ENCODE measurements around the gene RNASE4. TPM values are rescaled to one million over a fixed set of nuclear protein-coding genes. Genes with fewer than 3 reads are reported as not detected.

Gene RNASE4
- total RNA-seq, 4 donors from 2014 or later, result 24.7 to 78.9 (median 76.5) TPM

DNA sequence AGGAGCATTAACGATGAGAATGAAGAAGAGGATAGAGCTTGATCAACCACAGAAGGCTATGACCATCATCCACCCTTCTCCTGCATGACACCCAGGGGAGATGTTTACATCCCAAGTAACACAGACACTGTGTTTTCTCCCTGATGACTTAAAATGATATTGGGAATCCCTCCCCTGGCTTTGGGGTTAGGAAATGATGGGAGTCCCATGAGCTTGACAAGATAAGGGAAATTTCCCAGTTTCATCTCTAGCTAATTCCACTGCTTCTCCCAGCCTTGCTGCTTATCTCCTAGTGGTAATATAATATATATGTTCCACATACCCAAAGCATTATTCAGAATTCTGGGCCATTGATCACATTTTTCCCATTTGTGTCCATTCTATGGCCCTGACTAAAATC is 38.9 kb upstream of the RNASE4 start:
- Histone ChIP-seq H3K27me3 (peaks cover 37% of the 10 kb centered on the region), H3K27ac (no peak overlapping the region), H3K4me3 (no peak overlapping the region), H3K9me3 (no peaks in the 10 kb centered on the region), H3K4me1 (no peaks in the 10 kb centered on the region), H3K36me3 (no peaks in the 10 kb centered on the region)
- 86 to 100% methylated on average over 1 of the region's 1 CpG for WGBS, 2 donors (ENCODE audit: low coverage in 1 of 2)
- in situ Hi-C loops (cut with MboI; ENCODE audit: low pct_ligation_motif_present in 1 of 4, low pct_unique_long_range_greater_than_20kb in 1 of 4, low sequenced_read_pairs in 3 of 4) (no loop called here), intact Hi-C loops (cut with DNase I; ENCODE audit: low total_unique reads) (no loop called here)
- DNase-seq, result no peak
- TF ChIP-seq EP300 (IDR thresholded peaks at IDR 0.05; ENCODE audit: low read depth) (no peak), CTCF (IDR thresholded peaks at IDR 0.05) (no peak), POLR2A (IDR thresholded peaks at IDR 0.05) (no peak), POLR2AphosphoS5 (IDR thresholded peaks at IDR 0.05) (no peak)

- H3K27me3 ChIP-seq, result peaks cover 90% of the 10 kb centered on the region
- 4 to 18% methylated on average over 6 to 38 of the region's 39 CpGs for WGBS, 2 donors (ENCODE audit: low coverage in 1 of 2)
- no peak overlapping the region for H3K27ac ChIP-seq
- TF ChIP-seq EP300 (IDR thresholded peaks at IDR 0.05; ENCODE audit: low read depth), result no peak
- no peak for TF ChIP-seq CTCF (IDR thresholded peaks at IDR 0.05)
- no peak for TF ChIP-seq POLR2AphosphoS5 (IDR thresholded peaks at IDR 0.05)
- no peak for TF ChIP-seq POLR2A (IDR thresholded peaks at IDR 0.05)
- no peaks in the 10 kb centered on the region for H3K36me3 ChIP-seq
- no peak overlapping the region for H3K4me3 ChIP-seq
- H3K9me3 ChIP-seq, result no peaks in the 10 kb centered on the region
- intact Hi-C loops (cut with DNase I; ENCODE audit: low total_unique reads) (no loop called here), in situ Hi-C loops (cut with MboI; ENCODE audit: low pct_ligation_motif_present in 1 of 4, low pct_unique_long_range_greater_than_20kb in 1 of 4, low sequenced_read_pairs in 3 of 4) (no loop called here)
- peaks cover 0 to 4% (median 0%) of the 10 kb centered on the region in 4 donors for H3K4me1 ChIP-seq
- DNase-seq, result no peak
Measured at GRCh38 chr14:20652996-20653975, 31.1 kb upstream of the RNASE4 start.

- H3K27me3 ChIP-seq, result peaks cover 89% of the 10 kb centered on the region
- H3K27ac ChIP-seq, result no peak overlapping the region
- no peaks in the 10 kb centered on the region for H3K36me3 ChIP-seq
- no peak for DNase-seq
- H3K9me3 ChIP-seq, result no peaks in the 10 kb centered on the region
- WGBS, 2 donors (ENCODE audit: low coverage in 1 of 2), result 87% methylated on average over 4 of the region's 4 CpGs; no CpG with 5 or more reads in 1 of the 2 donors
- peaks cover 0 to 4% (median 0%) of the 10 kb centered on the region in 4 donors for H3K4me1 ChIP-seq
- intact Hi-C loops (cut with DNase I; ENCODE audit: low total_unique reads) (no loop called here), in situ Hi-C loops (cut with MboI; ENCODE audit: low pct_ligation_motif_present in 1 of 4, low pct_unique_long_range_greater_than_20kb in 1 of 4, low sequenced_read_pairs in 3 of 4) (no loop called here)
- H3K4me3 ChIP-seq, result no peak overlapping the region
- TF ChIP-seq POLR2A (IDR thresholded peaks at IDR 0.05) (no peak), POLR2AphosphoS5 (IDR thresholded peaks at IDR 0.05) (no peak), EP300 (IDR thresholded peaks at IDR 0.05; ENCODE audit: low read depth) (no peak), CTCF (IDR thresholded peaks at IDR 0.05) (no peak)
Measured at GRCh38 chr14:20655851-20656250, 28.5 kb upstream of the RNASE4 start.

DNA sequence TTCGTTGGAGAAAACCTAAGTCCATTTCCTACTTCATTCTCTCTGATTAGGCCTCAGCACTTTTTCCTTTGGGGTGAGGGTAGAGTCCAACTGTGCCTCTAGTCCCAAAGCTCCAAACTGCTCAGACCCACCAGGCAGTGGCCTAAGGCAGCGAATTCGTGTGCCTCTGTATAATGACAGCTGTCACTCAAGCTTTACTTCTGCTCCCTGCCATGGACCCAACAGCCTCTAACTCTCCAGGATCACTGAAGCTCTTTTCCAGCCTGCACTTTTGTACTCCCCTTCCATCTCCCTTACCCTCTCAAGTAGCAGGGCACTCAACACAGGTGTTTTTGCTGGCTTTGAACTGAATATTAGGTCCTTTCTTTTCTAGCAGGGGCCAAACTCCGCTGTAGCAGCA is 28.1 kb upstream of the RNASE4 start:
- Histone ChIP-seq H3K9me3 (no peaks in the 10 kb centered on the region), H3K27ac (no peak overlapping the region), H3K4me3 (no peak overlapping the region), H3K4me1 (peaks cover 0 to 4% (median 0%) of the 10 kb centered on the region in 4 donors), H3K27me3 (peaks cover 86% of the 10 kb centered on the region), H3K36me3 (no peaks in the 10 kb centered on the region)
- TF ChIP-seq CTCF (IDR thresholded peaks at IDR 0.05), result no peak
- no peak for TF ChIP-seq POLR2AphosphoS5 (IDR thresholded peaks at IDR 0.05)
- TF ChIP-seq EP300 (IDR thresholded peaks at IDR 0.05; ENCODE audit: low read depth), result no peak
- TF ChIP-seq POLR2A (IDR thresholded peaks at IDR 0.05), result no peak
- in situ Hi-C loops (cut with MboI; ENCODE audit: low pct_ligation_motif_present in 1 of 4, low pct_unique_long_range_greater_than_20kb in 1 of 4, low sequenced_read_pairs in 3 of 4), result no loop called here
- intact Hi-C loops (cut with DNase I; ENCODE audit: low total_unique reads), result no loop called here
- DNase-seq, result no peak
- WGBS, 2 donors (ENCODE audit: low coverage in 1 of 2), result 68 to 87% methylated on average over 2 to 4 of the region's 4 CpGs

Measured in transverse colon (tissue), 4 donors.